GM19240 (cell line): Measurements from ENCODE around the gene MAFF.
"Not testable (repeated sequence)": the region's sequence is repeated elsewhere in the genome, so short reads cannot be mapped to it uniquely, and the experiment has no call there.

Source experiments
- DNase-seq: peaks from one replicate; pipeline ENCODE4 v3.0.0; 2011; ENCODE audit warnings: low spot score; ENCODE audit not compliant: insufficient read length

Gene MAFF

DNA sequence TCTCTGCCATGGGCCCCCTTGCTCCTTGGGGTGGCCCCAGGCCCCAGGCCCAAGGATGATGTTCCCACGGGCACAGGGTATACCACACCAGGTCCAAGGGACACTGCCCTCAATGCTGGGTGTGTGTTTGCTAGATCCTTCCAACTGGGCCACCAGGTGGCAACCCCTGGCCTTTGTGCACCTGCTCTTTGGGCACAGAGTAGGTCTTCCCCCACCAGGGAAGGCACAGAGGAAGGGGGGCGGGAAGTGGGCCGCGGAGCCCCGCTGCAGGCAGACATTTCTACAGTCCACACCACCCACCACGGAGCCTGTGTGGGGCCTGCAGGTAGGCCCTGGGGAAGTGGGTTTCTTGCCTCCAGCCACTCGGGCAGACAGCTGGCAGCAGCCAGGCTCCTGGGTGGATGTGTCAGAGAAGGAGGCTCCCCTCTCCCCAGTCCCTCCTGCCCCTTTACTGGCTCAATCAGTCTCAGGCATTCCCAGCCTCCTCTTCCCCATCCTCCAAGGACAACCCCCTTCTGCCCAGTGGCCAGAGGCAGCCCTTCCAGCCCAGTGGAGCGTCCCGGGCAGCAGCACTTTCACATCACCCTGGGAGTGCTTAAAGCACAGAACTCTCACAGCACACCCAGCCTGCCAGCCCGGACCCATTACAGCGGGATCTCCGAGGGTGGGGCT lies 21.6 kb downstream of the MAFF start:
- DNase-seq, result no peak

GRCh38 chr22:38226853-38227649 lies 25.3 kb downstream of the MAFF start:
- no peak for DNase-seq

- DNase-seq, result no peak
These were observed 26.6 kb downstream of the MAFF start for GRCh38 chr22:38228326-38228872.

- DNase-seq, result no peak
These were observed 27.3 kb downstream of the MAFF start for GRCh38 chr22:38228873-38229740.

GRCh38 chr22:38230108-38230825 lies 28.5 kb downstream of the MAFF start:
- DNase-seq, result no peak

DNA sequence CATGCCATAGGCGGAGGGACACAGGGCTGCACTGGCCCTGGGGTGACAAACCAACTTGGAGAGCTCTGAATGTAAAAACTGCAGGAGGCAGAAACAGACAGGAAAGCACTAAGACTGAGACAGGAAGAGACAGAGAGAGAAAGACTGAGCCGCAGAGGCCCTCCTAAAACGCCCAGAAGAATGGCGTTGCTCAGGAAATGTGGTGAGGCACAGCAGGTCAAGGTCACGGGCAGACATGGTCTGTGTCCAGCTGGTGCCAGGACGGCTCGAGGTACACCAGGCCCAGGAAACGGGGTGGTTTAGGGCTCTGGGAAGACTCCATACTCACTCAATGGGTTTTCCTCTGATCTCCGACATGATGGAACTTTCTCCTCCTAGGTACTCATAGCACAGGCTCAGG lies 29.1 kb downstream of the MAFF start:
- no peak for DNase-seq

- DNase-seq, result no peak
These were observed 30.4 kb downstream of the MAFF start for GRCh38 chr22:38232196-38232595.

DNA sequence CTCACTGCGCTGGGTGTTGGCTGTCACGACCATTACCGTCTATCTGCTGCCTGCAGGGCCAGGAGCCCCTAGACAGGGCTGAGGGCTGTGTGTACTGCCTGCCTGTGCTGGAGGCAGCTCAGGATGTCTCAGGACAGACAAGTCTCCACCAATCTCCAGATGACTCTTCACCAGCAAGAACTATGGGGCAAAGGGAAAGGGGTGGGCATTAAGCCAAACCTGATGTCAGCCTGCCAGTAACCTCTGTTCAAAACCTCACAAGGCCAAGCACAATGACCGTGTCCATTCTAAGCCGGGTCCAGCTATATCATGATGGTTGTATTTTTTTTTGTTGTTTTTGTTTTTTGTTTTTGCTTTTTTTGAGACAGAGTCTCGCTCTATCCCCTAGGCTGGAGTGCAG lies 31.6 kb downstream of the MAFF start:
- no peak for DNase-seq

DNA sequence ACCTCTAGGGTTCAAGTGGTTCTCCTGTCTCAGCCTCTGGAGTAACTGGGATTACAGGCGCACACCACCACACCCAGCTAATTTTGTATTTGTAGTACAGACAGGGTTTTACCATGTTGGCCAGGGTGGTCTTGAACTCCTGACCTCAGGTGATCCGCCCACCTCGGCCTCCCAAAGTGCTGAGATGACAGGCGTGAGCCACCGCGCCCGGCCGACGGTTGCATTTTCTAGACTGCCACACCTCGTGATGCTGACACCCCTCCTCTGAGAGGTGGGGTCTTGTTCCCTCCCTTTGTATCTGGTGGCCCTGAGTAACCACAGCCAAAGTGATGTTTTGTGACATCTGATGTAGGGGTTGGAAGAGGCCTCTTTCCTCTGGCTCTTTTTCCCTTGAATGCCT lies 32.1 kb downstream of the MAFF start:
- not testable (repeated sequence) for DNase-seq

GRCh38 chr22:38235240-38235850 lies 33.6 kb downstream of the MAFF start:
- no peak for DNase-seq

DNA sequence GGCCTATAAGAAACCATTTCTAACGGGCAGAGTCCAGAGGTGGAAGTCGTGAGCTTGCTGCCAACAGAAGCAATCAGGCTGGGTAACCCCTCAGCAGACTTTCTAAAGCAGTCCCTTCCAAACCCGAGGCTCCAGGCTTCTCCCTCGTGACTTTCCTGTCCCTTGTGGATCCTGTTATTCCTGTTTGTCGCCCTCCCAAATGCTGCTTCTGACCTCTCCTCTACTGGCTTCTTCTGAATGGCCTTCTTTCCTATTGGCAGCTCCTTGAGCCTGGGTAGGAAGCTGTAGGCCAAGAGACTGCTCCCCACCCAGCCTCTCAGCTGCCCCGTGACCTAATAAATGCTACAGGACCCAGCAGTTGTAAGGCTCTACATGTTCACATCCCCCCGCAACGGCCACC lies 35.0 kb downstream of the MAFF start:
- no peak for DNase-seq

DNA sequence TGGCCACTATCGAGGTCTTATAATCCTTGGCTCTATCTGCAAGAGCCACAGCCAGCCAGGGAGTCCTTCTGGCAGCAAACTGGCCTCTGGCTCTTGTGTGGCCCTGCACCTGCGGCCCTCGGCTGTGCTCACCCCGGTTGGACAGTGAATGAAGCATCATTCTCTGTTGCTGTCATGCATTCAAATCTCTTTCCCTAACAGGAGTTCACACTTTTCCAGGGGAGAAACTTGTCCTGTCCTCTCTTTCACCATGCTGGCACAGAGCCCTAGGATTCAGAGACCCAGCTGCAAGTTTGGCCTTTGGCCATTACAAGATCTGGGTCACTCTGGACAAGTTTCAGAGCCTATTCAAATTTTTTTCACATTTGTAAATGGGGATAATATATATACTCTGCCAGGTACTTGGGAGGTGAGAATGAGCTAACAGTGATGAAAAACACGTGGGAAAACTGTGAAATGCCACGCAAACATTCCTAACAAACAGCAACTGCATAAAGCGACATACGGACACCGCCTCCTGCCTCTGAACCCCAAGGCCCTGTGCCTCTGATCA lies 36.8 kb downstream of the MAFF start:
- DNase-seq, result no peak

DNA sequence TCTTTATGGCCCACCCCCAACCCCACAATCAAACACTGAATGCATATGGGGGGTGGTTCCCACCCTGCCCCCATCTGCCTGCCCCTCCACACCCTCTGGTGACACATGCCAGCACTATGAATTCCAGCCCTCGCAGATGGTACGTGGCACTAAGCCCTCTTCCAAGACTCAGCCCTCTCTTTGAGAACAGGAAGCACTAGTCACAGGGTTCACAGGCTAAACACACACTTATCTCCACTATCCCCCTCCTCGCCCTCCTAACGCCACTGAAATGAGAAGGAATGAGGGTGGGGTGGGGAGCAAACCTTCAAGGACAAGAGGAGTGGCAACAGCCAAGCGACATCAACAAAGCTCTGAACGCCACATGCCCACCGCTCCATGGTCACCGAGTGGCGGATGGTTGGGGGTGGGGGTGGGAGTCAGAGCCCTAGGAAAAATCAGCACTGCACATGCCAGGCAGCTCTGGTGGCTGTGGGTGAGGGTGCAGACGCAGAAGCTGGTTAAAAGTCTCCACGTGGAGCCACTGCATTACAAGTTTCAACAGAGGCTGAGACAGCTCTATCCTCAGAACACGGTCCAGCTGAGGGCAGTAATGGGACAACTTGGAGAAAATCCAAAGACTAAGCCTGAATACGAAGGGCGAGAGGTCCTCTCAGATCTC lies 37.4 kb downstream of the MAFF start:
- no peak for DNase-seq

GRCh38 chr22:38240734-38241252 lies 39.0 kb downstream of the MAFF start:
- no peak for DNase-seq

DNA sequence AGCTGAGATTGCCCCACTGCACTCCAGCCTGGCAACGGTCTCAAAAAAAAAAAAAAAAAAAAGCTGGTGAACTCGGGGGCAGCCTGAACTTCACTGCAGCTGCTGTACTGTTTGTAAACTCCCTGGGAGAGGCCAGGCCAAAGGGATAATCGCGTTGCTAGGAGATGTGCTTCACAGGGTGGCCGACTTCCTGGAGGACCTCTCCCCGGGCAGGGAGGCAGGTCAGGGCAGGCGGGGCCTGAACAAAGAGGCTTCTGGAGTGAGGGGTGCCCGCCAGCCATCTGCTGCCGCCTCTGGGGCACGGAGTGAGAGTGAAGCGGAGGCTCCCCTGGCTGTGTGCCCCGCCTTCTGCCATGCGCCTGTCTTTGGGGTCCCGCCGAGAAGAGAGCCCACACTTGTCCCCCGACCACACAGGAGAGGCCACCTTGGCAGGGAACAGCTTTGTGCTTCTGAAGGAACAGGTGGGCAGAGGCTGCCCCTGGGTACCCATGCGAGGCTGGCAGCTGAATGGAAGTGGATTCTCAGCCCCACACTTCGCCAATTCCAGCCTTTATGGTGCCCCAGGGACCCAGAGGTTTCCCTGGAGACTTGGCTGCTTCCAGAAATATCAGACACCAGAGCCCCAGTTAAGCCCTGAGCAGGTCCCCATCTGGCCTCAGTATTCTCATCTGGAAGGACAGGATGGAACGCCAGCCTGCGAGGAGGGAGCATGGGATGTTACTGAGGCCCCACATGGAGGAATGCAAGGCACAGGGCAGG lies 41.4 kb downstream of the MAFF start:
- DNase-seq, result no peak

DNA sequence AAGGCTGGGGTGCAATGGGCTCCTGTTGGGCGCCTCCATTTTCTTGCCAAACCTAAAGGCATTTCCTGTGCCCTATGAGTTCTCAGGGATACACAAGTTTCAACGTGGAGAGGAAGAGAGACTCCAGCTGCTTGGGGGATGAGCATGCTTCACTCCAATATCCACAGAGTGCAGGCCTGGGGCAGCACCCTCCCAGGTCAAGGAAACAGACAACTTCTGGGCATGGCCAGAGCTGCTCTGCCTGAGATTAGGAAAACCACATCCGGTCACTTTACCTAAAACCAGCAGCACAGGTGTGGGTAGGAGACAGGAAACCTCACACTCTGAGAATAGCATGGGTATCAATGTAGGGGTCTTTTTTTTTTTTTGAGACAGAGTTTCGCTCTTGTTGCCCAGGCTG lies 42.3 kb downstream of the MAFF start:
- no peak for DNase-seq

DNA sequence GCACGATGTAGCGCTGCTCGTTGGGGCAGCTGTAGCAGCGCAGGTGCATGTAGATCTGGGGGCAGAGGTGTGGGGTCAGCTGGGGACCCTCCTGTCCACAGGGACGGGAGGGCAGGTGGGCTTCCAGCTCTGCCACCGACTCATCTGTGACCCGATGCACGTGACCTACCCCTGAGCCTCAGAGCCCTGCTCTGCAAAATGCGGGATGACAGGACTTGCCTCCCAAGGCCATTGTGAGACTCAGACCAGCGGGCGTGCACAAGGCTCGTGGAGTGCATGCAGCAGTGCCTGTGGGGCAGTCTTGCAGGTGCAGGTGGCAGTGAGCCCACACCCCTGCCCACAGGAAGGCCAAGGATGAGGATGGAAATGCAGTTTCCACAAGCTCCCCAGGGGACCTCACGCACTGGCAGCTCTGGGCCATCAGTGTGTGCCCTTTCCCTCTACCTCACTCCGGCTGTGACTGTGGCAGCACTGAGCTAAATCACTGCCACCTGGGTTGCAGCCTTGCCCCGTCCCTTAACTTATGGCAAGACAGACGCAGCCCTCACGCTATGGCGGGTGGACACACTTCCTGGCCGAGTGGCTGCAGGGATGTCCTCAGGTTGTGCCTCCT lies 44.4 kb downstream of the MAFF start:
- DNase-seq, result no peak

DNA sequence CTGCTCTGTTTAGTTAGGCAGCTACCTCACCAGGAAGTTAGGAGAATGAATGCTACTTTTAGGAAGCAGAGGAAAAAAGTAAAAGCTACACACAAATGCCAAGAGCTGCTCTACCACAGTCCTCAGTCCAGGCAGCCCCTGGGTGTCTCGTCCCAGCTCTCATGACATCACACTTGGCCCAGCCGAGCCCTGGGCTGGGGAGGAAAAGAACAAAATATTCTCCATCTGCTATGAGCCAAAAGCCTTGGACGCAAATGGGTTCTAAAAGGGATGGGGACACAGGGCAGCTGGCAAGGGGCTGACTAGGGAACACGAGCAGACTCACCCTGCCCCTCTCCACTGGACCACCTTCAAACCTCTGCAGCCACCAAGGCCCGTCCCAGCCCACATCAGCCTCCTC lies 44.9 kb downstream of the MAFF start:
- no peak for DNase-seq
